Nephron (organoid): ENCODE measurements around the gene S100A16.

Source experiments
- H3K27ac Mint-ChIP-seq, 3 experiments: 2 replicates each; pipeline ENCODE4 v1.8.0; 2020; ENCODE audit warnings: mixed read lengths in 3 of 3, mild to moderate bottlenecking in 2 of 3, moderate library complexity in 1 of 3
- H3K27me3 Mint-ChIP-seq: 2 replicates; pipeline ENCODE4 v1.8.0; 2021; ENCODE audit warnings: low read depth, mild to moderate bottlenecking, moderate library complexity, mixed read lengths
- H3K36me3 Mint-ChIP-seq: 2 replicates; pipeline ENCODE4 v1.8.0; 2020; ENCODE audit warnings: low read depth, mixed read lengths
- H3K4me1 Mint-ChIP-seq: 2 replicates; pipeline ENCODE4 v1.8.0; 2020; ENCODE audit warnings: mixed read lengths
- H3K4me3 Mint-ChIP-seq, 3 experiments: 2 replicates each; pipeline ENCODE4 v1.8.0; 2020; ENCODE audit warnings: mild to moderate bottlenecking in 3 of 3, mixed read lengths in 3 of 3, moderate library complexity in 2 of 3
- H3K9me3 Mint-ChIP-seq: 2 replicates; pipeline ENCODE4 v1.8.0; 2020; ENCODE audit warnings: mixed read lengths
- CTCF ChIP-seq, 3 experiments: fragments of 200-600 bp; sonication (generic); IDR thresholded peaks; one replicate each; pipeline ENCODE4 v1.5.0; 2021; ENCODE audit warnings: antibody characterized with exemption in 3 of 3; ENCODE audit not compliant: unreplicated experiment in 3 of 3

Gene S100A16

GRCh38 chr1:153572569-153573015, 40.3 kb downstream of the S100A16 start:
- Mint-ChIP-seq H3K4me1 (peaks cover 29% of the 10 kb centered on the region), H3K9me3 (no peaks in the 10 kb centered on the region), H3K36me3 (no peaks in the 10 kb centered on the region), H3K27me3 (peaks cover 3% of the 10 kb centered on the region), H3K4me3 (no peak overlapping the region), H3K27ac (peak overlapping the region in 2 of 3 experiments; percentile 22 to 58)
- peak; percentile 66 to 75 (median 67) for TF ChIP-seq CTCF (IDR thresholded peaks at IDR 0.05; ENCODE audit: unreplicated experiment in 3 of 3)

- H3K9me3 Mint-ChIP-seq = no peaks in the 10 kb centered on the region
- peaks cover 37% of the 10 kb centered on the region for H3K4me1 Mint-ChIP-seq
- H3K4me3 Mint-ChIP-seq = no peak overlapping the region
- no peak for TF ChIP-seq CTCF (IDR thresholded peaks at IDR 0.05; ENCODE audit: unreplicated experiment in 3 of 3)
- H3K36me3 Mint-ChIP-seq = no peaks in the 10 kb centered on the region
- no peak overlapping the region for H3K27ac Mint-ChIP-seq
- H3K27me3 Mint-ChIP-seq = peaks cover 3% of the 10 kb centered on the region
These were observed 41.2 kb downstream of the S100A16 start for GRCh38 chr1:153571706-153572105.

GRCh38 chr1:153570874-153571273, 42.1 kb downstream of the S100A16 start:
- Mint-ChIP-seq H3K36me3 (no peaks in the 10 kb centered on the region), H3K9me3 (no peaks in the 10 kb centered on the region), H3K27me3 (peaks cover 3% of the 10 kb centered on the region), H3K4me1 (peaks cover 45% of the 10 kb centered on the region), H3K27ac (peak overlapping the region in 1 of 3 experiments; percentile 6), H3K4me3 (no peak overlapping the region)
- no peak for TF ChIP-seq CTCF (IDR thresholded peaks at IDR 0.05; ENCODE audit: unreplicated experiment in 3 of 3)

GRCh38 chr1:153569465-153569864, 43.5 kb downstream of the S100A16 start:
- Mint-ChIP-seq H3K27ac (peak overlapping the region; percentile 19 to 97 (median 86)), H3K4me1 (peaks cover 53% of the 10 kb centered on the region)
- no peak for TF ChIP-seq CTCF (IDR thresholded peaks at IDR 0.05; ENCODE audit: unreplicated experiment in 3 of 3)

GRCh38 chr1:153568367-153569099, 44.4 kb downstream of the S100A16 start:
- TF ChIP-seq CTCF (IDR thresholded peaks at IDR 0.05; ENCODE audit: unreplicated experiment in 3 of 3) = peak; percentile 98 to 99 (median 98)
- H3K27me3 Mint-ChIP-seq = peaks cover 3% of the 10 kb centered on the region
- peak overlapping the region; percentile 94 to 99 (median 97) for H3K27ac Mint-ChIP-seq
- no peaks in the 10 kb centered on the region for H3K9me3 Mint-ChIP-seq
- peaks cover 57% of the 10 kb centered on the region for H3K4me1 Mint-ChIP-seq
- H3K36me3 Mint-ChIP-seq = no peaks in the 10 kb centered on the region
- peak overlapping the region; percentile 33 to 67 (median 46) for H3K4me3 Mint-ChIP-seq

More at GRCh38 chr1:153569465-153569864, 43.5 kb downstream of the S100A16 start:
- Mint-ChIP-seq H3K36me3 (no peaks in the 10 kb centered on the region), H3K27me3 (peaks cover 3% of the 10 kb centered on the region), H3K9me3 (no peaks in the 10 kb centered on the region), H3K4me3 (peak overlapping the region; percentile 3 to 48 (median 35))
